GM19239 (cell line): ENCODE data around the gene GCLM.
"Not testable (repeated sequence)": the region's sequence is repeated elsewhere in the genome, so short reads cannot be mapped to it uniquely, and the experiment has no call there.

ENCODE experiments used
- DNase-seq: peaks from one replicate; pipeline ENCODE4 v3.0.0; 2011; ENCODE audit warnings: low spot score; ENCODE audit not compliant: insufficient read length
- FAIRE-seq: peaks from 2 replicates; lab custom pipeline; 2011; peaks lifted over from hg19 to GRCh38; lab: Jason Lieb, UNC

The GCLM gene

DNA sequence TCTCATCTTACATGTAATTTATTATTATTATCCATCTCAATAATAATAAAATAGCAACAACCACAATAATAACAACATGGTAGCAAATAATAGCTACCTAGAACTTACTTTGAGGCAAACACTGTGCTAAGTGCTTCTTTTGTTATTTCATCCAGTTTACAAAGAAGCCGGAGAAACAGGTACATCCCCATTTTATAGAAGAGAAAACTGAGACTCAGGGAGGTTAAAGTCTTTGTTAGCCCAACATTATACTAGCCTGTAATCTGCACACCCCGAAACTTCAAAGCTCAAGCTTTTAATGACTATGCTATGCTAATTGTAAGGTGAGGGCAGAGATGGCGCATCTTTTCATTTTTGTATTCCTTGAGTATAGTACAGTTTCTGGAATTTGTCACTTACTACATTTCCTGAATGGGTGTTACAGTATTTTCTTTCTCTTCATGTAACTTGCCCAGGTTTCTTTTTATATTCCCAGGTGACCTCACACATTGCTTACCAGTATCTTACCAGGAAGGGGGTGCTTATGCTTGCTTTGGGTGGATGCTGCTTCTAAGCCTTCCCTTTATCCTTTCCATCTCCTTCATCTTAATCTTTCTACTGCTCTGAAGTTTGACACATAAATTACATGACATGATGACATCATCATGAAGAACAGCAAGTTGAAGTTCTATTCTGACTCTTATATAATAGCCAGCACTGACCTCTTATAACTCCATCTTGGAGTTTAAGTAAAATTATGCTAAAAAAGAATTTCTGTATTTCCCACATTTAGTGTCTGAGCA, 8.3 kb downstream of the GCLM start:
- no peak for FAIRE-seq
- no peak for DNase-seq

DNA sequence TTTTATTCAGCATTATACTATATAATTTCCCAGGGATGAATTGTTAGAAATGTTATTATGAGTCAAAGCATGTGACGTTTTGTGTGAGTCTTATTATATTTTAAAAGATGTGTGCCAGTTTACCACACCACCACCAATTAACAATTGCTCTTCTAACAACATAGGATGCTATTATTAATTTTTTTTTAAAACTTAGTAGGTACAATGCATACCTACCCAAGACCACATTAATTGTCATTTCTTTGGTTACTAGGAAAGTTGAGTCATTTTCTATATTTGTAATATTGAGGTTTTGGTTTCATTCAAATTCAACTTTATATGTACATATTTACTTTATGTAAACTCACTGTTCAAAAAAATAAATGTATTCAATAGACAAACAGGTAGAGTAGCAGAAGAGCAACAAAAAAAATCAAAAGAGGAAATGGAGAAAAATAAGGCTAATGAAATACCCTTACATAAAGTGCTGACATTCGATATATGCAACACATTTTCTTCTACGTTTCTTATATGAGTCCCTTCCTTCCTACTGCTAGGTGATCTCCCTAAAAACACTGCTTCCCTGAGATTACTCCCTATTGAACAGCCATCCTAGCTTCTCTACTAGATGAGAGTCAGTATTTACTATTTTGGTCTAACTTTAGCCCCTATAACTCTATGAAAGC, 9.6 kb downstream of the GCLM start:
- DNase-seq (no peak), FAIRE-seq (no peak)

DNA sequence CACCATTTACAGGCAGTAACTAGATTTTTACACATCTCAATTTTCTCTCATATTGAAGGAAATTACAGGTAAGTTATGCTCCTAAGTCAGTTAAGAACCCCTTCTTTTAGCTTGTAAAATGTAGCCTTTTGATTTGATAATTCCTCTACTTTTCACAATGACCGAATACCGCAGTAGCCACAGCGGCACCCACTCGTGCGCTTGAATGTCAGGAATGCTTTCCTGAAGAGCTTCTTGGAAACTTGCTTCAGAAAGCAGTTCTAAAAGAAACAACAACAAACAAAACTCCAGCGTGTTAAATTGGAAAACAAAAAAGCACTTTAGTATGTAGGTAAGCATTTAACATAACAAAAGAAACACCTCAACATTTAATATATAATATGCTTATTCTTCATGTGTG, 20.3 kb downstream of the GCLM start:
- DNase-seq, result no peak
- FAIRE-seq, result no peak

GRCh38 chr1:93882269-93882668, 27.0 kb downstream of the GCLM start:
- DNase-seq, result no peak

GRCh38 chr1:93880731-93881130, 28.5 kb downstream of the GCLM start:
- DNase-seq, result no peak
- FAIRE-seq, result no peak

More at GRCh38 chr1:93882269-93882668, 27.0 kb downstream of the GCLM start:
- no peak for FAIRE-seq

DNA sequence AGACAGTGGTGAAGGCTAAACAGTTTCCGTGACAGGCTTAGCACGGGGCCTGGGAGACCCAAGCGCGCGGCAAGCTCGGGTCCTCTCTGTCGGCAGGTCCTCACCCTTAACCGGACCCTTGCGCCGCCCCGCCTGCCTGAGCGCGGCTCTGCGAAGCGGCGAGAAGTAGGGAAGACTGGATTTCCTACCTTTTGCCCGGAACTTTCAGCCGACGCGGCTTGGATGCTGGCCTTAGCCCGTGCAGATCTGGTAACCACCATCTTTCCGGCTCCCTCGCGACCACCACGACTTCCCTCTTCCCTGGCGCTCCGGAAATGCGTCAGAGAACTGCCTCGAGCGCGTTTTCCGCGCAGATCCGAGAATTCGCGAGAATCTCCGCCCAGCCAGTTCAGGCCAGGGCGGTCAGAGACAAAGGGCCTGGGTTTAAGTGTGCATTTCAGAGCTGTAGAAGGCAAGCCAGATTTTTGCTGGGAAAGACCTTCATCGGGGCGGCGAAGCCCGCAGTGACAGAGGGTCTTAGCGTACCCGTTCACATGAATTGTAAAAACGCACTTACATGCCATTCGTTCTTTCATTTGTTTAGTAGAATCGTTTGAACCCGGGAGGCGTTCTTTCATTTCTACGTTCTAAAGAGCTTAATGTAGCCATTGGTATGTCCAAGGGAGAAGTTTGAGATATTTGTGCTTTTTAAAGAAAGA, 30.2 kb downstream of the GCLM start, which contains the start of gene DNTTIP2:
TSS of gene DNTTIP2 (minus strand) at position 318 of the 698 bp plus-strand sequence. CDS start at position 260, 58 bp downstream.
- FAIRE-seq (peak; percentile 98), DNase-seq (peak; percentile 74)

GRCh38 chr1:93878501-93878888, 30.7 kb downstream of the GCLM start:
- FAIRE-seq, result no peak
- peak; percentile 30 for DNase-seq

GRCh38 chr1:93877529-93877928, 31.7 kb downstream of the GCLM start:
- DNase-seq (no peak), FAIRE-seq (no peak)

DNA sequence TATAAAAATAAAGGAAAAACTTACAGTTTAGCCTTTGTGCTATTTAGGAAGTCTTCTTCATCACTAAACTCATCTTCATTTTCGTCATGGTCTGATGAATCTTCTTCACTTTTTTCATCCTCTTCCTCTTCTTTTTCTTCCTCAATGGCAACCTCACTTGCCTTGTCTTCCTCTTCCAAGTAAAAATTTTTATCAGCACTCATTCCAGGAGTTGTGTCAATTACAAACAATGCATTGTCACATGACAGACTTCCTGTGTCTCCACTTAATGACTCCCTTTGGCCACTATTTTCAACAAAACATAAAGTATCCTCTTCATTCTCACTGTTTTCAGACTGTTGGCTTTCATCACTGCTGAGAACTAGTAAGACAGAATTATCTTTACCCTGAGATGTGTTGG, 33.0 kb downstream of the GCLM start:
- FAIRE-seq (no peak), DNase-seq (no peak)

DNA sequence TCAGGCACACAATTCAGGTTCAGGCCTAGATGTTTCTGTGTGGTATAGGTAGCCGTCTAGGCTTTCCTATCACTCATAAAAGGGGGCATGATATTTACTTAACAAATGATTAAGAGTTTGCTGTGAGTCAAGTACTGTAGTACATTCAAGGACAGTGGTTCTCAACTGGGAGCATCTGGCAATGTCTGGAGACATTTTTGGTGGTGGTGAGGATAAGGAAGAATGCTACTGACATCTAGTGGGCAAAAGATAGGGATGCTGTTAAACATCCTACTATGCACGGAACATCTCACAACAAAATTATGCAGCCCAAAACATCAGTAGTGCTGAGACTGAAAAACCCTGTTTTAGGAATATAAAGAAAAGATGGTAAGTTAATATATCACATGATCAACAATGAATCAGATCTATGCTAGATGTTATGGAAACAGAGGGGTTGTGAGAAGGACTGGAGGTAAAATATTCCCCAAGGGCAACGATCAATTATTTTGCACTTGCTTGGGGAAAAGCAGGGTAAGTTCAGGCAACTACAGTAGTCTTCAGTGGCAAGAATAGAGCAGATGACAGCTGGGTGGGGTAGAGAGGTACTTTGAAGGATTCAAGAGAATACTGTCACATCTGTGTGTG, 35.1 kb downstream of the GCLM start:
- FAIRE-seq, result peak; percentile 49
- no peak for DNase-seq

GRCh38 chr1:93871366-93871765, 37.9 kb downstream of the GCLM start:
- no peak for DNase-seq
- FAIRE-seq, result no peak

DNA sequence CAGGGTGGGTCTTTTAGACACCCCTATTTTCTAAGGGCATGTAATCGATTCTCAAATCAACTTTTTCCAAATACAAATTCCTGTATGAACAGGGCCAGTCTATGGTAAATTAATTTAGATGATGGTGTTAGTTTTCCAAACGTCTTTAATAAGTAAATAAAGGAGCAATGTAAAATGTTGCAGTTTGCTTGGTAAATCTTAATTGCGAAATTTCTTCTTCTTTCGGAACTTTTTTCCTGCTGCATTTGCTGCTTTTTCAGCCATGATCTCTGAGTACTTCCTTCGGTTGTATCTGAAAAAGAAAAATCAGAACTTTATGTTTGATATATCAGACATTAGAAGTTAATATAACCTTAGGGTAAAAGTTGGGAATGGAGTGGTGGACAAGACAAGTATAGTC, 39.6 kb downstream of the GCLM start:
- no peak for DNase-seq
- FAIRE-seq, result no peak

GRCh38 chr1:93868492-93868891, 40.7 kb downstream of the GCLM start:
- DNase-seq, FAIRE-seq: not testable (repeated sequence)

DNA sequence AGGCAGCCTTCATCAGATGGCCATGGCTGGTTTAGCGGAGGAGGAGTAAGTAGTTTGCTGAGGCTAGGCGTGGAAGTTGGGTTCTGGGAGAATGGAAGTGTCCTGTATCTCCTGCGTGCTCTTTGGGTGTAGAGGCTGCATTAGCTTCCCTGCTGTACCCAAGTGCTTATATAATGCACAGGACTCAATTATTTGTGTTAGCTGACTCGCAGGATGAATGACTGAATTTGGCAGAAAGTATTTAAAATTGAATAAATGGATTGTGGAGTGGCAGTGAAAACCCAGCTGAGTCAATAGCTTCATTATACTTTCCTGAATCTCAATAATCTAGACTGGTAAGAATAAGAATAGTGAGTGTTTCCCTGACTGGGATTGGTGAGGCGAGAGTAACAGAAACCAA, 44.0 kb downstream of the GCLM start:
- FAIRE-seq, result no peak
- no peak for DNase-seq

- no peak for DNase-seq
- FAIRE-seq, result no peak
Measured at GRCh38 chr1:93864175-93864574, 45.1 kb downstream of the GCLM start.

- not testable (repeated sequence) for DNase-seq, FAIRE-seq
Measured at GRCh38 chr1:93857653-93858052, 51.6 kb downstream of the GCLM start.

DNA sequence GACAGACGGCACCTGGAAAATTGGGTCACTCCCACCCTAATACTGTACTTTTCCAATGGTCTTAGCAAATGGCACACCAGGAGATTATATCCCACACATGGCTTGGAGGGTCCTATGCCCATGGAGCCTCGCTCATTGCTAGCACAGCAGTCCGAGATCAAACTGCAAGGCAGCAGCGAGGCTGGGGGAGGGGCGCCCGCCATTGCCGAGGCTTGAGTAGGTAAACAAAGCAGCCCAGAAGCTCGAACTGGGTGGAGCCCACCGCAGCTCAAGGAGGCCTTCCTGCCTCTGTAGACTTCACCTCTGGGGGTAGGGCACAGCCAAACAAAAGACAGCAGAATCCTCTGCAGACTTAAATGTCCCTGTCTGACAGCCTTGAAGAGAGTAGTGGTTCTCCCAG, 53.2 kb downstream of the GCLM start:
- not testable (repeated sequence) for FAIRE-seq, DNase-seq

DNA sequence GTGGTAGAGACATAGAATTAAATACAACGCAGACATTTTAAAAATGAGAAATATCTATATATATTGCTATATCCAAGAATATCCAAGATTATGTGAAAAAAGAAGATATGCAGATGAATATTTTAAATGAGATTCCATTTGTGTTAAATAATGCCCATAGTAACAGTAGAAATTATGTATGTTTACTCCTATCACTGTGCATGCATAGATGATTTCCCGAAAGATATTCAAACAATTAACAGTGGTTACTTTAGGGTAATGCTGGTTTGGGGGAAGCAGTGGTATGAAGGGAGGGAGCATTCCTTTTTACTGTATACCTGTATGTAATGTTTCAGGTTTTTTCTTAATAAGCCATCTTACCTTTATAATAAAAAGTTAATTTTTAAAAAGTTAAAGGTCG, 55.3 kb downstream of the GCLM start:
- DNase-seq, result no peak
- no peak for FAIRE-seq

DNA sequence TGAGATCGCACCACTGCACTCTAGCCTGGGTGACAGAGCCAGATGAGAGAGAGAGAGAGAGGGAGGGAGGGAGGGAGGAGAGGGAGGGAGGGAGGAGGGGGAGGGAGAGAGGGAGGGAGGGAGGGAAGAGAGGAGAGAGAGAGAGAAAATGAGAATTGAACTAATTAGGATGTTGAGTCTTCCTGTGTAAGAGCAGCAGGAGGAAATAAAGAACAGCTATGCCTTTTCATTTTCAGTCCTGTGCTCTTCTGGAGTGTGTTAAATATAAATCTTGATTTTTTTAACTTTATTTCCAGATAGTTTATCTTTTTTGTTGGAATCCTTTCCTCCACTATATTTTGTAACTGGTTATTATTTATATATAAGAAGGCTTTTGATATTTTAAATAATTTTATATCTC, 57.4 kb downstream of the GCLM start:
- FAIRE-seq (no peak), DNase-seq (no peak)

GRCh38 chr1:93851327-93851712, 57.9 kb downstream of the GCLM start:
- DNase-seq (no peak), FAIRE-seq (no peak)
